Right atrium auricular region (tissue), 2 donors: ENCODE results near the gene MAD1L1. TPM values are rescaled to one million over a fixed set of nuclear protein-coding genes. Genes with fewer than 3 reads are reported as not detected.

Experiments used
- DNase-seq: peaks from one replicate; pipeline ENCODE4 v3.0.0-alpha.2; 2019; ENCODE audit warnings: low spot score
- H3K27ac ChIP-seq, 2 donors: fragments of 200-600 bp; sonication (generic); 1 replicate in 1 of 2; 2 replicates in 1 of 2; pipeline ENCODE4 v1.5.1; 2016 to 2019
- H3K27me3 ChIP-seq, 2 donors: fragments of 200-600 bp; sonication (generic); one replicate each; pipeline versions ENCODE4 v1.5.1 to v1.6.0; 2017 to 2019
- H3K36me3 ChIP-seq: fragments of 200-600 bp; sonication (generic); one replicate; pipeline ENCODE4 v1.5.1; 2016
- H3K4me1 ChIP-seq, 2 donors: fragments of 200-600 bp; sonication (generic); one replicate each; pipeline versions ENCODE4 v1.5.1 to v1.6.0; 2017 to 2019
- H3K4me3 ChIP-seq, 2 donors: fragments of 200-600 bp; sonication (generic); 1 replicate in 1 of 2; 2 replicates in 1 of 2; pipeline ENCODE4 v1.5.1; 2017 to 2019; ENCODE audit warnings: mild to moderate bottlenecking in 1 of 2, moderate library complexity in 1 of 2
- H3K9me3 ChIP-seq, 2 donors: fragments of 200-600 bp; sonication (generic); one replicate each; pipeline ENCODE4 v1.5.1; 2019
- CTCF ChIP-seq, 2 donors: fragments of 200-600 bp; sonication (generic); IDR thresholded peaks; one replicate each; pipeline ENCODE4 v1.5.1; 2019; ENCODE audit warnings: antibody characterized with exemption in 2 of 2
- total RNA-seq, 2 donors: library from RNA; depleted of rRNA; stranded (reverse); fragments of >200 nt; gene quantifications; one replicate each; pipeline ENCODE4 v1.1.0, GENCODE V29; 2016

Gene MAD1L1
- total RNA-seq, 2 donors from 2014 or later: 13.3 to 31.9 TPM

- H3K36me3 ChIP-seq: no peaks in the 10 kb centered on the region
- TF ChIP-seq CTCF (IDR thresholded peaks at IDR 0.05): no peak
- H3K27ac ChIP-seq: no peak overlapping the region
- no peaks in the 10 kb centered on the region for H3K27me3 ChIP-seq
- H3K4me3 ChIP-seq: no peak overlapping the region
- H3K9me3 ChIP-seq: peaks cover 4 to 13% of the 10 kb centered on the region in 2 donors
- no peak for DNase-seq
- H3K4me1 ChIP-seq: peaks cover 0 to 25% of the 10 kb centered on the region in 2 donors
These were observed 210.0 kb downstream of the MAD1L1 start for GRCh38 chr7:2022737-2023250.

GRCh38 chr7:2022021-2022409 is 210.7 kb downstream of the MAD1L1 start:
- Histone ChIP-seq H3K27me3 (no peaks in the 10 kb centered on the region), H3K4me1 (peaks cover 0 to 25% of the 10 kb centered on the region in 2 donors), H3K9me3 (peaks cover 4 to 13% of the 10 kb centered on the region in 2 donors), H3K4me3 (no peak overlapping the region), H3K27ac (no peak overlapping the region), H3K36me3 (no peaks in the 10 kb centered on the region)
- TF ChIP-seq CTCF (IDR thresholded peaks at IDR 0.05): no peak
- no peak for DNase-seq

GRCh38 chr7:2019711-2020511 is 212.8 kb downstream of the MAD1L1 start:
- Histone ChIP-seq H3K27me3 (no peaks in the 10 kb centered on the region), H3K4me1 (peaks cover 0 to 25% of the 10 kb centered on the region in 2 donors), H3K4me3 (peak overlapping the region; percentile 10 to 28), H3K9me3 (peaks cover under 1 to 7% of the 10 kb centered on the region in 2 donors), H3K27ac (peak overlapping the region; percentile 69 to 73), H3K36me3 (no peaks in the 10 kb centered on the region)
- peak; percentile 73 for DNase-seq
- no peak for TF ChIP-seq CTCF (IDR thresholded peaks at IDR 0.05)

- no peak for TF ChIP-seq CTCF (IDR thresholded peaks at IDR 0.05)
- Histone ChIP-seq H3K4me1 (peaks cover 0 to 25% of the 10 kb centered on the region in 2 donors), H3K27me3 (no peaks in the 10 kb centered on the region), H3K27ac (peak overlapping the region; percentile 69 to 73), H3K9me3 (peaks cover 0 to 2% of the 10 kb centered on the region in 2 donors), H3K36me3 (no peaks in the 10 kb centered on the region), H3K4me3 (peak overlapping the region in 1 of 2 donors; percentile 28)
- no peak for DNase-seq
These were observed 213.4 kb downstream of the MAD1L1 start for GRCh38 chr7:2019461-2019710.

- no peak for TF ChIP-seq CTCF (IDR thresholded peaks at IDR 0.05)
- Histone ChIP-seq H3K4me3 (peak overlapping the region in 1 of 2 donors; percentile 28), H3K27ac (peak overlapping the region; percentile 69 to 73)
These were observed 213.9 kb downstream of the MAD1L1 start for GRCh38 chr7:2018569-2019460.

More at GRCh38 chr7:2018569-2019460, 213.9 kb downstream of the MAD1L1 start:
- Histone ChIP-seq H3K4me1 (peaks cover 0 to 25% of the 10 kb centered on the region in 2 donors), H3K27me3 (no peaks in the 10 kb centered on the region), H3K36me3 (no peaks in the 10 kb centered on the region), H3K9me3 (no peaks in the 10 kb centered on the region)
- DNase-seq: peak; percentile 71
